Measurements from ENCODE around the gene FOXF1.

FOXF1 gene

DNA sequence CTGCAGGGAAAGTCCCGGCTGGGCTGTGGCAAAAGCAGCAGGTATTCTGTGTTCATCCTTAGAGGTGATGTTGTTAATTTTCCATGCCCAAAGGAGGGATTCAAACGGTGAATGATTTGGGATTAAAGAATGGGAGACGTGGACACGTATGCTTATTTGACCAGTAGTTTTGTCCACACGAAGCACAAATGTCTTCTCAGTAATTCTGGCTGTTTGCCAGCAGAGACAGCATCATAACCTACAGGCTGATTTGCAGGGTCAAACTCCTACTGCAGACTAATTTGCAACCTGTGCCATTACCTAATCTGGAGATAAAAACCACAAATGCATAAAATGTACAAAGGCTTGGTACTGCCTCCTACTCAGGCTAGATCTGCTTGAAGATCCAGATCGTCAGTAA is 30.6 kb downstream of the FOXF1 start:
- Mint-ChIP-seq H3K4me3 (no peak overlapping the region), H3K27ac (no peak overlapping the region), H3K27me3 (no peaks in the 10 kb centered on the region), H3K9me3 (no peaks in the 10 kb centered on the region), H3K4me1 (ENCODE audit: low read depth) (no peaks in the 10 kb centered on the region), H3K36me3 (ENCODE audit: low read depth) (peaks cover 100% of the 10 kb centered on the region)
- DNase-seq: no peak

DNA sequence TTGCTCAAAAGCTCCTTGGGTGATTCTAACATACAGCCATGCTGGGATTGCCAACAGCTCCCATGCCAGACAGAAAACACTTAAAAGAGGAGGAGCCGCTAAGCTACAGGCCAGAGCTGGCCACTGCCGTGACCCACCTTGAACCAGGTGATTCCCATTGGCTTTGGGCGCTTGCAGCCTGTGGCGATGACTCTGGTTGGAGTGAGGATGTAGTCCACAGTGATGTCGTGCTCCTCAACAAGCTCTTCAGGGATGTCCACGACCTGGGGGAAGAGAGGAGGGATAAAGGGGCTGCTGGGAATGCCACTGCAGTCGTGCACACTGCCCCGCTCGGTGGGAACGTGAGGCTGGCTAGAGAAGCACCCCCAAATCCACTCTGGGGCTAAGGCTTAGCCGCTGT is 31.2 kb downstream of the FOXF1 start:
- H3K27ac Mint-ChIP-seq: no peak overlapping the region
- no peak for DNase-seq
- no peak overlapping the region for H3K4me3 Mint-ChIP-seq
- H3K4me1 Mint-ChIP-seq (ENCODE audit: low read depth): no peaks in the 10 kb centered on the region
- H3K27me3 Mint-ChIP-seq: no peaks in the 10 kb centered on the region
- peaks cover 100% of the 10 kb centered on the region for H3K36me3 Mint-ChIP-seq (ENCODE audit: low read depth)
- H3K9me3 Mint-ChIP-seq: no peaks in the 10 kb centered on the region

DNA sequence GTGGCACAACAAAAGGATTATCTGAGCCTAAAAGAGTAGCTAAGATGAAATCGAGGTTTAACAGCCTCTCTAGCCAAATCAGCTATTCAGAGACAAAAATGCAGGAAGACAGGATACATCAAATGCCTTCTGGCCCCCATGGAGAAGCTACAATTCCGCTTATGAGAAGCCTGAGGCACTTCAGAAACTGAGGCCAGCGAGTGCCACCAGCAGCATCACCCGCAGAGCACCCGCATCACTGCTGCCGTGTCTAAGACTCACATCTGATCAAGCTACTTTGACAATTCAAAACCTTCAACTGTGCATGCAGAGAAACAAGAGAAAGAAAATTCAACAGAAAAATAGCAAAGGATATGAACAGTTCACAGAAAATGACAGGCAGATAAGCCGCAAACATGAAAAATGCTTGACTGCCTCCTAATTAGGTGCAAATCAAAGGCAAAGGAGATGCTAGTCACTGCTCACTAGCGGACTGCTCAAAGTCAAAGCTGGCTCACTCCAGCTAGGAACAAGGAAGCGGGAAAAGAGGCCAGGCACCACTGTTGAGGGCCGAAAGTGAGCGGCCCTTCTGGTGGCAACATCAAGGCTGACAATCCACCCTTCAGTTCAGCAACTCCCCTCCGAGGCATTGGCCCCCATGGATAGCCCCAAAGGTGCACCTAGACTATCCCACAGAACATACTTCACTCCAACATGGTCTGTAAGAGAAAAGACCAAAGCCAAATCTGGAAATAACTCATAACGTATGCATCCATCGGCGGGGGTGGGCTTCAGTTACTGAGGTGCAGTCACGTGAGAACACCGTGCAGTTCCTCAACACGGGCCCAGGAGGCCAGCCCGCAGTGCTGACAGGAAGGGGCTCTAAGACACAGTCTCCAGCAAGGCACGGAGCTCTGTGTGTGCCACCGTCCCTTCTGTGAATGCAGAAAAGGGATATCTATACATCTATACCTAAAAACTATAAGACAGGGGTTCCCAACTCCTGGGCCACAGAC is 32.7 kb downstream of the FOXF1 start:
- no peaks in the 10 kb centered on the region for H3K4me1 Mint-ChIP-seq (ENCODE audit: low read depth)
- H3K4me3 Mint-ChIP-seq: no peak overlapping the region
- H3K9me3 Mint-ChIP-seq: no peaks in the 10 kb centered on the region
- no peaks in the 10 kb centered on the region for H3K27me3 Mint-ChIP-seq
- DNase-seq: no peak
- H3K36me3 Mint-ChIP-seq (ENCODE audit: low read depth): peaks cover 99% of the 10 kb centered on the region
- no peak overlapping the region for H3K27ac Mint-ChIP-seq

DNA sequence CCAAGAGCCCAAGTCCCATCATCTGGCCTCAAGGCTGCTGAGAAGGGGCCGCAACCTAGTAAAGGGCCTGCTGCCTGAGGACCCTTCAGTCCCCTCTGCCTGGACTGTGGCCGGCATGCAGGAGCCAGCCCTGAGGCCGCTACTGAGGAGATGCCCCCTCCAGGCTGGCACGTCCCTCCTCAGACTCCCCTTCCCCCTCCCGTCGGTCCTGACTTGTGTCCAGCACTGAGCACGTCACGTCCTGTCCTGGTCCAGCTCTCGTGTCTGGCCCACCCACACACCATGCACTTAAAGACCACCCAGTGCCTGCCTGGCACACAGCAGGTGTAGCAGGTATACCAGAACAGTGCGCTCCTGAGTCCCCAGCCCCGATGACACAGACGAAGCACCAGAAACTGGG is 35.2 kb downstream of the FOXF1 start:
- Mint-ChIP-seq H3K27me3 (no peaks in the 10 kb centered on the region), H3K27ac (no peak overlapping the region), H3K9me3 (no peaks in the 10 kb centered on the region), H3K36me3 (ENCODE audit: low read depth) (peaks cover 93% of the 10 kb centered on the region), H3K4me1 (ENCODE audit: low read depth) (peaks cover 13% of the 10 kb centered on the region), H3K4me3 (no peak overlapping the region)
- no peak for DNase-seq

DNA sequence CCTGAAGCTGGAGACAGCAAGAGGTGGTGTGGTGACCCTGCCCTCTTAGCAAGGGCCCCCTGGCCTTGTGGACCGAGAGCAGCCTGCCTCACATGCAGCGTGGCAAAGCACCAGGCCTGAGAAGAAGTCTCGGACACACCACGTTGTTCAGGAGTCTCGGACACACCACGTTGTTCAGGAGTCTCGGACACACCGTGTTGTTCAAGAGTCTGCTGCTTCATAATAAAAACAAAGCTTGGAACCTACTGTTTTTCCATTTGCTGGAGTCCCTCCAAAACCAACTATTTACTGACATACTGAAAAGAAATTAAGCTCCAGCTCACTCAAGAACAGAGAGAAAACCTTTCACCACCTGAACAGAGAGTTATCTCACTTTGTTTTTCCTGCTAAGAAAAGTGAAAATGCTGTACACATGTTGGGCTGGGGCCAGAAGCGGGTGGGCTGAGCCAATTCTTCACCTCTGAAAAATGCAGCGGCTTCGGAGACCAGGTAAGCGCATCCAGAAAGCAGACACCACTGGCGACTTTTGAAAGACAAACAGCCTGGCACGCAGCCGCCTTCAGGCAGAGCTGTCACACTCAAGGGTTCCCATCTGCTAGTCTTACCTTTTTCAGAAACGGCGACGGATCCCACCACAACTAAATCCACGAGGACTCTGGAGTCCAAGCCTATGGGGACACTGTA is 35.8 kb downstream of the FOXF1 start:
- Mint-ChIP-seq H3K4me3 (no peak overlapping the region), H3K27me3 (no peaks in the 10 kb centered on the region), H3K4me1 (ENCODE audit: low read depth) (peaks cover 17% of the 10 kb centered on the region), H3K9me3 (no peaks in the 10 kb centered on the region), H3K27ac (no peak overlapping the region), H3K36me3 (ENCODE audit: low read depth) (peaks cover 91% of the 10 kb centered on the region)
- DNase-seq: no peak

DNA sequence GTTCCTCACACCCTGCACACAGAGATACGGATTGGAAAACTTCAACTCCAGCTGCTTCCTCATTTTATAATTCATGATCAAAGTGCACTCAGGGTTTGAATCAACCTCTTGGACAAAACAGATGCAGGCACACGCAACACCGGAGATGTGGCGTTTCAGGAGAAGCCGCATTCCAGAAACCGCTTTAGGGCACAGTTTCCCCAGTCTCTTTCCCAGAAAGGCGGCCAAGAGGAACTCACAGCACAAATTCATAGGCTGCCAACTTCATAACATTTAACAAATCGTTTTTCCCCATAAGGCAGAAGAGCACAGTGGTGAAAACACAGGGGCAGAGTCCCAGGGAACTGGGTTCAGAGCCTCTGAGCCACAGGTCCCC is 36.3 kb downstream of the FOXF1 start:
- H3K9me3 Mint-ChIP-seq: no peaks in the 10 kb centered on the region
- H3K27ac Mint-ChIP-seq: no peak overlapping the region
- no peak overlapping the region for H3K4me3 Mint-ChIP-seq
- no peaks in the 10 kb centered on the region for H3K27me3 Mint-ChIP-seq
- H3K4me1 Mint-ChIP-seq (ENCODE audit: low read depth): peaks cover 21% of the 10 kb centered on the region
- DNase-seq: no peak
- H3K36me3 Mint-ChIP-seq (ENCODE audit: low read depth): peaks cover 91% of the 10 kb centered on the region

DNA sequence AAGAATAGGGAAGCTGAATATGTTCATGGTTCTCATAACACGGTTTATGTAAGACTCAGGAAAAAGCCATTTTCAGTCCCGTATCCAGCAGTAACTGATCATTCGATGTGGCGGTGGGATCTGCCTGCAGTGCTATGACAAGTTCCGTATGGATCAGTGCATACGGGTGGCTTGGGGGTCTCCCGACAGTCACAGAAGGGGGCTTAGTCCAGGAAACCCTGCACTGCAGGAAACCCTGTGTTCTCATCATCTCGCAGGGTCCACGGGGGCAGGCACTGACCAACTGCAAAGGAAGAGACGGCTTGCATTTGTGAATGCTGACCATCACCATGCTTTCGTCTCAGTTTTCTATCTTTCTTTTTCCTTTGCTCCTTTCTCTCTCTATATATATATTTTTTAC is 37.0 kb downstream of the FOXF1 start:
- Mint-ChIP-seq H3K9me3 (no peaks in the 10 kb centered on the region), H3K36me3 (ENCODE audit: low read depth) (peaks cover 91% of the 10 kb centered on the region), H3K27me3 (no peaks in the 10 kb centered on the region), H3K4me3 (no peak overlapping the region), H3K4me1 (ENCODE audit: low read depth) (peaks cover 22% of the 10 kb centered on the region), H3K27ac (no peak overlapping the region)
- no peak for DNase-seq

DNA sequence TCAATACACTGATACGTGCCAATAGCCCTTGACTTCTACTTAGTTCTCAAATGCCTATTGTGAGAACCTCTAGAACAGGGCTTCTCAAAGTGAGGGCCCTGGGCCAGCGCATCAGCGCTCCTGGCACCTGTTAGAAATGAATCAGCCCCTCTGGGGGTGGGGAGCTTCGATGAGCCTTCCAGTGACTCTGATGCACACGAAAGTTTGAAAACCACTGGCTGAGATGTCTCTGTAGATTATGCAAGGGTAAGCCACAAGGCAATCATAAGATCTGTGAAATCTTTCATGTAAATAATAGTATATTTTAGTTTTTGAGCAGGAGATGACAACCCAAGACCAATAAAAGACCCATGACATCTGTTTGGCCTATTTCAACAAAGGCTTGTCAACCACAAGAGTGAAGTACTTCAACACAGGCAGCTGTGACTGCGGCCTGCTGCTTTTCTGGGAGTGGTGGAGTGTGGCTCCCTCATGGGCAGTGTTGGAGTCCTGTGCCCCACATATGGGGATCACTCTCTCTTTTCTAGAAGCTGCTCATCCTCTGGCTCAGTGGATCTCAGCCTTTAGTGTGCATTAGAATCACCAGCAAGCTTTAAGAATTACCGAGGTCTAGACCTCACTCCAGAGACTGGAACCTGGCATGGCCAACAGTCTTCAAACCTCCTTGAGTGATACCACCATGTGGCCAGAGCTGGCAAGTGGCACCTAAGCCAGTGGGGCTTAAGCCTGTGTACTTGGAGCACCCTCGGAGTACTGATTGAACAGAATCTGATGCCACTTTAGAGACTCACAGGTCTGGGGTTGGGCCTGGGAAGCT is 39.0 kb downstream of the FOXF1 start:
- Mint-ChIP-seq H3K36me3 (ENCODE audit: low read depth) (peaks cover 90% of the 10 kb centered on the region), H3K27ac (peak overlapping the region; percentile 37), H3K4me3 (no peak overlapping the region), H3K4me1 (ENCODE audit: low read depth) (peaks cover 34% of the 10 kb centered on the region), H3K27me3 (no peaks in the 10 kb centered on the region), H3K9me3 (no peaks in the 10 kb centered on the region)
- no peak for DNase-seq

DNA sequence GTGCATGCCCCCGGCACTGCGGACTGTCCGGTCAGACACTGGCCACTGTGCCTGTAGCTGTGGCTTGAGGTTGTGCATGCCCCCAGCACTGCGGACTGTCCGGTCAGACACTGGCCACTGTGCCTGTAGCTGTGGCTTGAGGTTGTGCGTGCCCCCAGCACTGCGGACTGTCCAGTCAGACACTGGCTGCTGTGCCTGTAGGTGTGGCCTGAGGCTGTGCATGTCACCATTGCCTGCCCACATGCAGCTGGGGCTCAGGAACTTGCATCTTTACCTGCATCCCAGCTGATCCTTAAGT is 39.5 kb downstream of the FOXF1 start:
- Mint-ChIP-seq H3K36me3 (ENCODE audit: low read depth) (peaks cover 90% of the 10 kb centered on the region), H3K27me3 (no peaks in the 10 kb centered on the region), H3K9me3 (no peaks in the 10 kb centered on the region), H3K27ac (no peak overlapping the region), H3K4me1 (ENCODE audit: low read depth) (peaks cover 35% of the 10 kb centered on the region), H3K4me3 (no peak overlapping the region)
- no peak for DNase-seq

DNA sequence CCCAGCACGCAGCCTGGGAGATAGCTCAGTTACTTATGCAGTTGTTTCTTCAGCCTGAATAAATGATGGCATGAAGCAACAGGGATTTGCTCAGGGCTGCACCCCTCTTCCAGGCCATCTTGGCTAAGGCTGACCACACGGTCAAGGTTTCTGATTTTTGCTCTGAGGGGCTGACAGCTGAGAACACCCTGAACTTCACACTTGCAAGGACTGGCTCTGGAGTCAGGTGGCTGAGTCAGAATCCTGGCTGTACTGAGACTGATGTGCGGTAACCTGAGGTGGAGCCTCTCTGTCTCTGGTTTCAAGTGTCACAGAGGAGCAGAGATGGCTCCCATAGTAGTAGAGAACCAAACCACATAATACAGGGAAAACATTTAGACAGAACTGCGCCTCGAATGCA is 40.0 kb downstream of the FOXF1 start:
- DNase-seq: no peak
- peaks cover 35% of the 10 kb centered on the region for H3K4me1 Mint-ChIP-seq (ENCODE audit: low read depth)
- no peaks in the 10 kb centered on the region for H3K9me3 Mint-ChIP-seq
- no peak overlapping the region for H3K4me3 Mint-ChIP-seq
- H3K36me3 Mint-ChIP-seq (ENCODE audit: low read depth): peaks cover 89% of the 10 kb centered on the region
- H3K27me3 Mint-ChIP-seq: no peaks in the 10 kb centered on the region
- no peak overlapping the region for H3K27ac Mint-ChIP-seq

DNA sequence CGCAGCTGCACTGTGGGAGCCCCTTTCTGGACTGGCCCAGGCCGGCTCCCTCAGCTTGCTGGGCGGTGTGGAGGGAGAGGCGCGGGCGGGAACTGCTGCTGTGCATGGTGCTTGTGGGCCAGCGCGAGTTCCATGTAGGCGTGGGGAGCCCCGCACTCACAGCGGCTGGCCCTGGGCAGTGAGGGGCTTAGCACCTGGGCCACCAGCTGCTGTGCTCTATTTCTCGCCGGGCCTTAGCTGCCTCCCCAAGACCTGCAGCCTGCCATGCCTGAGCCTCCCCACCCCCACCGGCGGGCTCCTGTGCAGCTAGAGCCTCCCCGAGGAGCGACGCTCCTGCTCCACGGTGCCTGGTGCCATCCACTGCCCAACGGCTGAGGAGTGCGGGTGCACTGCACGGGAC is 43.0 kb downstream of the FOXF1 start:
- Mint-ChIP-seq H3K27me3 (peaks cover 11% of the 10 kb centered on the region), H3K4me3 (peak overlapping the region; percentile 94), H3K4me1 (ENCODE audit: low read depth) (peaks cover 43% of the 10 kb centered on the region), H3K36me3 (ENCODE audit: low read depth) (peaks cover 62% of the 10 kb centered on the region), H3K27ac (no peak overlapping the region), H3K9me3 (no peaks in the 10 kb centered on the region)
- no peak for DNase-seq

DNA sequence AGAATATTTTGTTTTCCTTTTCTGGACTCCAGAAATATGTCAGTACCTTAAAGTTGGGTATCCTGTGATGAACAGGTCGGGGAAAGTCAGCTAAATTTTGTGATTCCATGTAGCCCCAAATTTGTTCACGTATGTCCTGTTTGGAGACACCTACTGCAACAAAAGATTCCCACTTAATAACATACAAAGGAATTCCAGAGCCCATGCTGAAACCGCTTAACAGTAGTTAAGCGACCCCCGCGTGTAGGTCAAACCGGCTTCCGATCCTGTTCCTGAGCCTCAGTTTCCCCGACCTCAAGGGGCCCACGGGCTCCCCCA is 44.2 kb downstream of the FOXF1 start:
- H3K27ac Mint-ChIP-seq: peak overlapping the region; percentile 98
- H3K36me3 Mint-ChIP-seq (ENCODE audit: low read depth): peaks cover 52% of the 10 kb centered on the region
- DNase-seq: no peak
- peak overlapping the region; percentile 94 for H3K4me3 Mint-ChIP-seq
- peaks cover 19% of the 10 kb centered on the region for H3K27me3 Mint-ChIP-seq
- H3K9me3 Mint-ChIP-seq: no peaks in the 10 kb centered on the region
- H3K4me1 Mint-ChIP-seq (ENCODE audit: low read depth): peaks cover 34% of the 10 kb centered on the region

DNA sequence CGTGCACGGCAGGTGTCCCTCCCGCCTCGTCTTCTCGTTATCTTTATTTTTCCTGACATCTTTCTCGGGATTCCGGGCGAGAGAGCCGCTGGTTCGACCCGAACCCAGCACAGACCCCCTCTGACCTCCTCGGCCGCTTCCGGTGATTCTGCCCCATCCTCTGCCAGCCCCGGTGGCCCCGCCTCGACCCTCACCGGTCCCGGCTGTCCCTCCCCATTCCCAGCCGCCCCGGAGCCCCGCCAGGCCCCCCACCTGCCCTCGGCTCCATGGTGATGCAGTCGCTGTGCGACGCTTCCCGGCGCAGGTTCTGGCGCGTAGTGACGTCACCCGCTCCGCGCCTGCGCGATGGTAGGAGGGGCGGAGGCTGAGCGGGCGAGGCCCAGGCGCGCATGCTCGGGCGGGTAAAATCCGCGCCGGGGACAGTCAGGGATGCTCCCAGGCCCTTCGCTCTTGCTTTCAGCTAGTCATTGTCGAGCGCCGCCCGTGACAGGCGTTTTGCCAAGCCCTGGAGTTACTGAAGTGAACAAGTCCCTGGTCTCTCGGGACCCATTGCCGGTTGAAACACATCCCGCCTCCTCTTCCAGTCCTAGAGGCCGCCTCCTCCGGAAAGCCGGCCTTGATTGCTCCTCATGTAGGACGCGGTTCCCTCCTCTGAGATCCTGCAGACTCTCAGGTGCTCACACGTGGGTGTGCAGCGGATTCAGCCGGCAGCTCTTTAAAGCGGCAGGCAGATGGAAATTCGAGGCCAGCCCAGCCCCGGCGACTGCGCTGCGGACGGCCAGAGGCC is 44.8 kb downstream of the FOXF1 start, which contains the start of gene MTHFSD:
Gene MTHFSD, minus strand, starts transcription at position 319 of the 787 bp plus-strand sequence. Its CDS starts 51 bp downstream, at position 268.
- H3K9me3 Mint-ChIP-seq: no peaks in the 10 kb centered on the region
- H3K4me3 Mint-ChIP-seq: peak within 1 kb of the TSS; percentile 94
- H3K27ac Mint-ChIP-seq: peak within 1 kb of the TSS; percentile 98
- peaks cover 50% of the 10 kb centered on the region for H3K36me3 Mint-ChIP-seq (ENCODE audit: low read depth)
- peaks cover 34% of the 10 kb centered on the region for H3K4me1 Mint-ChIP-seq (ENCODE audit: low read depth)
- peaks cover 20% of the 10 kb centered on the region for H3K27me3 Mint-ChIP-seq
- DNase-seq: peak; percentile 99

DNA sequence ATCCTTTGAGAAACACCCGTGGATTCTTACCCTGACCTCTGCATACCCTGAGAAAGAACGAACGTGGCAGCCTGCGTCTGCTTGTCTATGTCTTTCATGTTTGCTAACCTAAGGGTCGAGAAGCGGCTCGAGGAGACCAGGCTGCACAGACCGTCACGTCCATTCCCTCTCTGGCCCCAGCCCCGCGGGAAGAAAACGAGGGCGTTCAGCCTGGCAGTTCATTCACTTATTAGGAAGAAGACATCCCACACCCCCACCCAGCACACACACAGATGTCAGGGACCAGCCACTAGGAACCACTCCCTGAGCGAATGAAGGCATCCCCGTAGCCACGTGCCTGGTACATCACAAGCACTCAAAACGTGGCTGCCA is 45.4 kb downstream of the FOXF1 start:
- peak overlapping the region; percentile 98 for H3K27ac Mint-ChIP-seq
- H3K4me1 Mint-ChIP-seq (ENCODE audit: low read depth): peaks cover 28% of the 10 kb centered on the region
- H3K4me3 Mint-ChIP-seq: peak overlapping the region; percentile 94
- H3K36me3 Mint-ChIP-seq (ENCODE audit: low read depth): peaks cover 44% of the 10 kb centered on the region
- peaks cover 24% of the 10 kb centered on the region for H3K27me3 Mint-ChIP-seq
- H3K9me3 Mint-ChIP-seq: no peaks in the 10 kb centered on the region
- no peak for DNase-seq
